ENCODE measurements around the gene PTPN18. TPM values are rescaled to one million over a fixed set of nuclear protein-coding genes. Genes with fewer than 3 reads are reported as not detected.

Gene PTPN18
- total RNA-seq, 2 donors from 2014 or later, result 61.7 to 156 TPM

DNA sequence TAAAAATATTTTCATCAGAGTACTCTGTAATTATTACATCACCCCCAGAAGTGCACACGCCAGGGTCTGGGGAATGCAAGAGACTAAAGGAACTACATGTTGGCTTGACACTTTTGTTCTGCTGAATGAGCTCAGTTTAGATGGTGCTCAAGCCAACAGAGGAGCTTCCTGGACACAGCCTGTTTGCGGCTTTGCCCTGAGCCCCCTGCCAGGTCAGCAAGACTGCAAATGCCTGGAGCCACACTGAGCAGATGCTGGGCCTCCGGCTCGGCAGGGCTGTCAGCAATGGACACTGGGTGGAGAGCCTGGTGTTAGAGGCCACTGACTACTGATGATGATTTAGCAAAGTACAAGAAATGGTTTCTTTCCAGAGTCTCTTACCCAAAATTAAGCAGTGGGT is 31.9 kb downstream of the PTPN18 start:
- intact Hi-C loops (cut with DNase I), result no loop called here
- H3K4me1 ChIP-seq, result peaks cover 21% of the 10 kb centered on the region
- H3K27ac ChIP-seq, result no peak overlapping the region
- no peak overlapping the region for H3K4me3 ChIP-seq
- no peaks in the 10 kb centered on the region for H3K9me3 ChIP-seq
- H3K36me3 ChIP-seq (replicated peaks in 1 of 2; ENCODE audit: insufficient read depth in 1 of 2, low read depth in 2 of 2), result no peaks in the 10 kb centered on the region
- ATAC-seq (no peak), DNase-seq (no peak)
- TF ChIP-seq, protein P1, sequence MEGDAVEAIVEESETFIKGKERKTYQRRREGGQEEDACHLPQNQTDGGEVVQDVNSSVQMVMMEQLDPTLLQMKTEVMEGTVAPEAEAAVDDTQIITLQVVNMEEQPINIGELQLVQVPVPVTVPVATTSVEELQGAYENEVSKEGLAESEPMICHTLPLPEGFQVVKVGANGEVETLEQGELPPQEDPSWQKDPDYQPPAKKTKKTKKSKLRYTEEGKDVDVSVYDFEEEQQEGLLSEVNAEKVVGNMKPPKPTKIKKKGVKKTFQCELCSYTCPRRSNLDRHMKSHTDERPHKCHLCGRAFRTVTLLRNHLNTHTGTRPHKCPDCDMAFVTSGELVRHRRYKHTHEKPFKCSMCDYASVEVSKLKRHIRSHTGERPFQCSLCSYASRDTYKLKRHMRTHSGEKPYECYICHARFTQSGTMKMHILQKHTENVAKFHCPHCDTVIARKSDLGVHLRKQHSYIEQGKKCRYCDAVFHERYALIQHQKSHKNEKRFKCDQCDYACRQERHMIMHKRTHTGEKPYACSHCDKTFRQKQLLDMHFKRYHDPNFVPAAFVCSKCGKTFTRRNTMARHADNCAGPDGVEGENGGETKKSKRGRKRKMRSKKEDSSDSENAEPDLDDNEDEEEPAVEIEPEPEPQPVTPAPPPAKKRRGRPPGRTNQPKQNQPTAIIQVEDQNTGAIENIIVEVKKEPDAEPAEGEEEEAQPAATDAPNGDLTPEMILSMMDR (IDR thresholded peaks at IDR 0.05), result no peak
- H3K27me3 ChIP-seq, result no peaks in the 10 kb centered on the region
- WGBS, 2 donors, result 78 to 85% methylated on average over 4 of the region's 4 CpGs

GRCh38 chr2:130388221-130388907 is 32.5 kb downstream of the PTPN18 start:
- Histone ChIP-seq H3K9me3 (no peaks in the 10 kb centered on the region), H3K27me3 (no peaks in the 10 kb centered on the region), H3K4me3 (no peak overlapping the region), H3K36me3 (replicated peaks in 1 of 2; ENCODE audit: insufficient read depth in 1 of 2, low read depth in 2 of 2) (no peaks in the 10 kb centered on the region), H3K4me1 (peaks cover 21% of the 10 kb centered on the region), H3K27ac (no peak overlapping the region)
- 77% methylated on average over 8 of the region's 8 CpGs for WGBS, 2 donors
- ATAC-seq (no peak), DNase-seq (no peak)
- intact Hi-C loops (cut with DNase I), result no loop called here
- TF ChIP-seq, protein P1 (IDR thresholded peaks at IDR 0.05), result no peak
- no peak for TF ChIP-seq POLR2A (IDR thresholded peaks at IDR 0.05)

- Histone ChIP-seq H3K9me3 (no peaks in the 10 kb centered on the region), H3K27ac (no peak overlapping the region), H3K36me3 (replicated peaks in 1 of 2; ENCODE audit: insufficient read depth in 1 of 2, low read depth in 2 of 2) (no peaks in the 10 kb centered on the region), H3K4me1 (peaks cover 21% of the 10 kb centered on the region), H3K27me3 (no peaks in the 10 kb centered on the region), H3K4me3 (no peak overlapping the region)
- 87 to 93% methylated on average over 6 of the region's 6 CpGs for WGBS, 2 donors
- no peak for ATAC-seq
- no peak for DNase-seq
- intact Hi-C loops (cut with DNase I), result no loop called here
- TF ChIP-seq, protein P1 (IDR thresholded peaks at IDR 0.05), result no peak
- no peak for TF ChIP-seq POLR2A (IDR thresholded peaks at IDR 0.05)
Measured at GRCh38 chr2:130389358-130389757, 33.5 kb downstream of the PTPN18 start.

GRCh38 chr2:130389783-130390182 is 33.9 kb downstream of the PTPN18 start:
- no peaks in the 10 kb centered on the region for H3K27me3 ChIP-seq
- WGBS, 2 donors, result 90 to 100% methylated on average over 1 to 3 of the region's 3 CpGs
- DNase-seq, result no peak
- TF ChIP-seq, protein P1 (IDR thresholded peaks at IDR 0.05), result no peak
- TF ChIP-seq POLR2A (IDR thresholded peaks at IDR 0.05), result no peak
- intact Hi-C loops (cut with DNase I), result no loop called here
- peaks cover 21% of the 10 kb centered on the region for H3K4me1 ChIP-seq
- no peak overlapping the region for H3K4me3 ChIP-seq
- no peak for ATAC-seq
- H3K9me3 ChIP-seq, result no peaks in the 10 kb centered on the region
- peak overlapping the region in 3 of 4 donors; percentile 85 to 98 (median 97) for H3K27ac ChIP-seq
- H3K36me3 ChIP-seq (replicated peaks in 1 of 2; ENCODE audit: insufficient read depth in 1 of 2, low read depth in 2 of 2), result no peaks in the 10 kb centered on the region
